Measurements from ENCODE around the gene ANKRD42.

Gene ANKRD42

DNA sequence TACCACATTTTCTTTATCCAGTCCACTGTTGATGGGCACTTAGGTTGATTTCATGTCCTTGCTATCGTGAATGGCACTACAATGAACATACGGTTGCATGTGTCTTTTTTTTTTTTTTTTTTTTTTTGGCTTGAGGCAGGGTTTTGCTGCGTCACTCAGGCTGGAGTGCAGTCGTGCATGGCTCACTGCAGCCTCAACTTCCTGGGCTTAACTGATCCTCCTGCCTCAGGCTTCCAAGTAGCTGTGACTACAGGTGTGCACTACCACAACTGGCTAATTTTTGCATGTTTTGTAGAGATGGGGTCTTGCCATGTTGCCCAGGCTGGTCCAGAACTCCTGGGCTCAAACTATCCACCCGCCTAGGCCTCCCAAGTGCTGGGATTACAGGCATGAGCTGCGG lies 94.1 kb downstream of the ANKRD42 start:
- DNase-seq (ENCODE audit: low spot score): no peak

DNA sequence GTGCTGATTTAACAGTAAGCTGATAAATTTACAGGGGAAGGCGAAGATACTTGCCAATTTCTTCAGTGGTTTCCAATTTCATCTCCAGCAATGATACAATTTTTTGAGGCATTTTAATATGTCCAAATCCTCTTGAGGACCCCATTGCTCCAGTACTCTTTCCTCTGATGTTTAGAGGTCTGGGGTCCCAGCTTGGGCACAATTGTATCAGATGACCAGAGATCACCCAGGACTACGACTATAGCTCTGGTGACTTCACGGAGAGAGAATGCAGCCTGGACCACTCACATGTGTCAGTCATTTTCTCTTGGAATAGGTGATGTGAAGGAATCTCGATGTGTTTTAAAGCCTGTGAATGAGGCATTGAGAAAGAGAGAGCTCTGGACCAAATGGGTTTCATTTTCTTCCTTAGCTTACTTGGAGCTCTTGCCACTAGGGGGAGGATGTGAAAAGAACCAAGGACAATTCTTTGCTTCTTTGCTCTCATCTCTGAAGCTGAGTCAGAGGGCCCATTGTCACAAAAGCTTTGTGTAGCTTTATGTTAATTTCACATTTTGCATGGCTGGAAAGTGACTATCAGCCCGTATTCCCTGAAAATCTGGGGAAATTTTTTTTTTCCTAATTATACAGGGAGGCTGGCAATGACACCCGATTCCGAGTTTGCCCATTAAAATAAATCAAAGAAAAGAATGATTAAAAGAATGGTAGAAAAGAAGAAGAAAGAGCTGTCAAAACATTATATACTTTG lies 99.4 kb downstream of the ANKRD42 start:
- peak; percentile 61 for DNase-seq (ENCODE audit: low spot score)

DNA sequence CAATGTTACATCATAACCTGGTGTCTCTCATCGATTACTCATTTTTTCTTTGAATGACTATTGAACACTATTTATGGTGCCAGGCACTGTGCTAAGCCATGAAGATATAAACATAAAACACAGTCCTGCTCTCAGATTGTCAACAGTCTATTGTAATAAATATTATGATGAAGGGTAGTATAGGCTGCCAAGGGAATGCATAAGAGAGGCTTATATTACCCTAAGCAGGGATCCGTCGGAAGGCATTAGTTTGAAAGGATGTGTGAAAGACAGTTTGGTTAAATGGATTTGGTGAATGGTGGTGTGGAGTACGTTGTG lies 99.9 kb downstream of the ANKRD42 start:
- no peak for DNase-seq (ENCODE audit: low spot score)

DNA sequence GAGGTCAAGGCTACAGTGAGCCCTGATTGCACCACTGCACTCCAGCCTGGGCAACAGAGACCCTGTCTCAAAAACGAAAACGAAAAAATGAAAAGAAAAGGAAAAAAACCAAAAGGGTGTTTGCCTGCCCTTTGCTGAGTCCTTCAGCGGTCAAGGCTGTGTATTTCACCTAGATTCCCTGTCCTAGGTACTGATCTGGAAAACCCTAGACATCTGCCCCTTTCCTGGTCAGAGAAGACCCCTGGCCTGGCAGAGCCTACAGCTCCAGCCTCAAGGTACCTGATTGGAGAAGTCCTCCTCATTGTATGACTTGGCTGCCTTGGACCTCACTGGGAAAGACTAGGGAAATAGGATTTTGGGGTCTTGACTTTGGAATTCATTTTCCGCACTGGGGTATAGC lies 100.7 kb downstream of the ANKRD42 start:
- no peak for DNase-seq (ENCODE audit: low spot score)

All from AG08396 (cell line).